ENCODE measurements around the gene MAP2K6.
A peak's percentile ranks its signal among the peaks of the same experiment; 100 is the strongest.

Gene MAP2K6

GRCh38 chr17:69535016-69535570 is 120.6 kb downstream of the MAP2K6 start:
- DNase-seq (ENCODE audit: low read depth): no peak

DNA sequence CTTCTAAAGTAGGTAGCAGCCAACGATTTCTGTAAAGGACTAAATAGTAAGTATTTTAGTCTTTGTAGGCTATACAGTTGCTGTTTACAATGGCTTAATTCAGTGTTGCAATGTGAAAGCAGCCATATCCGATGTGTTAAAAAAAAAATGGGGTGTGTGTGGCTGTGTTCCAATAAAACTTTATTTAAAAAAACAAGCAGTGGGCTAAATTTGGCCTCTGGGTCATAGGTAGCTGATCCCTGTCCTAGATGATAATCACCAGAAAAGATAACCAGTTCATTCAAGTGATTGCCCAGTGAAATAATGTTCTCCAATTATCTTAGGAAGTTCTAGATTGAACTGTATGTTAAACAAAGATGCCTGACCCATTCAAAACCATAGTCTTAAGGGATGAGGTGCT is 124.3 kb downstream of the MAP2K6 start:
- no peak for DNase-seq (ENCODE audit: low read depth)

DNA sequence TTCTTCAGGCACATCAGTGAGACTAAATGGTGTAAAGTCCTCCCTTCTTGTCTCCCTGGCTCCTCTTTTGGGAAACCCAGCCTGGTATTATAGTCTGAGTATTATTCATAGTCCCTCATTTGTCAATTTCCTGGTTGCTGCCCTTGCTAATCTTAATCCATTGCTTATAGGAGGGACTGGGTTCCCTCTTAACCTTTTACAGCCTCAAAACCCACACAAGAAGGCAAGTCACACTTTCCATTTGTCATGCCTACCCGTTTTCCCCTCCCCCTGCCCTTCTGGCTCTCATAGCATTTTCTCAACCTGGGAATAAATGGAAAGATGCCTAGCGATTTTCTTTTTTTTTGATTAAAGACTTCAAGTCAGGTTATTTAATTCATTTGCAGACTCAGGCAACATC is 124.8 kb downstream of the MAP2K6 start:
- DNase-seq (ENCODE audit: low read depth): no peak

DNA sequence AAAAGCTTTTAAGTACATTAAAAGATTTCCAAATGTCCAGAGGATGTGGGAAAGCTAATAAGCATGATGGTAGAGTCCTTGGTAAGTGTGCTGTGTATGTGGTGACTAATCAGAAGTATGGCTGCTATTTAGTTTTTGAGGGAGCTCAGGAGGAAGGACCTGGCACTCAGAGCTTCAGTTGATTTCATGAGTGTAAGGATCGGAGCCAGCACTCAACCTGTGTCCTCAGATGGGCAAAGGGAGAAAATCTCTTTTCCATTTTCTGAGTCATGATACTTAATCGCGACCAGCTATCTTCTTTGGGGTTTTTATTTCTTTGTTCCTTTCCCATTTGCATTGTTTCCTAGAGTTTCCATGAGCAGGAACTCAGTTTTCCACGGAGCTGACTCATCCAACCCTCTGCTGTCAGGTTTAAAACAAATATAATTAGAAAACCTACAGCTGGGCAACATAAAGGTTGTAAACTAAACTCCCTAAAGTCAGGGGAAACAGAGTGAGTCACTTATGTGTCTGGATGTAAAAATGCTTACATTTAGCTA is 125.4 kb downstream of the MAP2K6 start:
- peak; percentile 73 for DNase-seq (ENCODE audit: low read depth)

- peak; percentile 35 for DNase-seq (ENCODE audit: low read depth)
Measured at GRCh38 chr17:69540356-69540755, 125.9 kb downstream of the MAP2K6 start.

DNA sequence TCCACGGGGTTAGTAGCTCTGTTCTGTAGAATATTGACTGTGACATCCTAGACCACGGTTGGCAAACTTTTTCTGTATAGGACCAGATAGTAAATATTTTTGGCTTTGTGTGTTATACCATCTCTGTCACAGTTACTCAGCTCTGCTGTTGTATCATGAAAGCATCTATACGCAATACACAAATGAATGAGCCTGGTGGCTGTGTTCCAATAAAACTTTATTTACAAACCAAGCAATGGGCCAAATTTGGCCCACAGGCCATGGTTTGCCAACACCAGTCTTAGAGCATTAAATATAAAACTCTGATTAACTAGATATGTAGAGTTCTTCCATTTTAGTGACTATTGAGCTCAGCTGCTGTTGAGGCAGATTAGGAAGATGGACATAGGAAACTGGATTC is 132.7 kb downstream of the MAP2K6 start:
- no peak for DNase-seq (ENCODE audit: low read depth)

DNA sequence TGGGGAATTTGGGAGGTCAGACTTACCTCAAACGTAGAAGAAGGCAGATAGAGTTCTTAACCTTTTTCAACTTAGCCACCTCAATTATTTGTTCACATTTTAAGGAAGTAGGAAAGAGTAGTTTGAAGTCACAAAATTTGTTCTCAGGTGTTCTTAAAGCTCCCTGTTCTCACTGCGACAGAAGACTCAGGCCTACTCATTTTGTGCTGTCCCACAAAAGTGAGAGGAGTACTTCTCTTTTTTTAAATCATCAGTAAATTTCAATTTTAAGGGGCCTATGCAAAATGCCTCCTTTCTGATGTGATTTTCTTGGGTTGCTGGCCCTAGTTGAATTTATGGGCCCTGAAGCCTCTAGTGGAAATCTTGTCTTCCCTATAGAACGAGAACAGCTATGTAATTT is 133.4 kb downstream of the MAP2K6 start:
- DNase-seq (ENCODE audit: low read depth): no peak

DNA sequence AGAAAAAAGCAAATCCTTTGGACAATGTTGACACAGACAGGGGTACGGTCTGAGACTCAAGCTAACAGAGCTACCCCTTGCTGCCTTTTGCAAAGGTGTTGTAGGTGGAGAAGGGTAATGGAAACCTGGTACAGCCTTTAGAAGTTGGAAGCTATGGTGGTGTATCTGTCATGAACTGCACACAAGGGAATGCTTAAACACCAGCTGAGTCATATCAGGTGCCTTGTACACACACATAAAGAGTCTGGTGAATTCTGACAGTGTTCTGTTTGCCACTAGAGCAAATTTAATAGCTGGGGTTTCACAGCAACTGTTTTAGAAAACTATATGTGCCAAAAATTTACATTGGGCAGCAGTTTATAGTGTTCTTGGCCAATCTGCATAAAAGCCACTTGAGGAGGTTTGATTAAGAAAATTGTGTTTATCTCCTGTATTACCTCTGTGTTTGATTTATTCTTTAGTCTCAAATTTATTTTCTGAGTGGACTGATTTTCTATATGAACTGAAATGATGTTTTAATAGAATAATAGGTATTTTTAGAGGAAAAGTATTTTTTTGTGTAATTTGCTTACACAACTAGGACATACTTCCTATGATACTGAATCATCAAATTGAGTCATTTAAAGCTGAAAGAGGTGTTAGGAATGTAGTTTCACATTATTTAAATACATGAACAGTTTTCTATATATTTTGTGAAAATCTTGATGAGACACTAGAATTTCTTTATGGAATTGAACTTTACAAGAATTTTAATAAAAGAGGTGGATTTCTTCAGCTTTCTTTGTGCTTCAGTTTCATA is 136.9 kb downstream of the MAP2K6 start:
- peak; percentile 37 for DNase-seq (ENCODE audit: low read depth)

GRCh38 chr17:69552986-69553667 is 138.6 kb downstream of the MAP2K6 start:
- DNase-seq (ENCODE audit: low read depth): no peak

GRCh38 chr17:69555056-69555455 is 140.6 kb downstream of the MAP2K6 start:
- no peak for DNase-seq (ENCODE audit: low read depth)

GRCh38 chr17:69557339-69557738 is 142.8 kb downstream of the MAP2K6 start:
- no peak for DNase-seq (ENCODE audit: low read depth)

GRCh38 chr17:69558796-69559195 is 144.3 kb downstream of the MAP2K6 start:
- DNase-seq (ENCODE audit: low read depth): no peak

DNA sequence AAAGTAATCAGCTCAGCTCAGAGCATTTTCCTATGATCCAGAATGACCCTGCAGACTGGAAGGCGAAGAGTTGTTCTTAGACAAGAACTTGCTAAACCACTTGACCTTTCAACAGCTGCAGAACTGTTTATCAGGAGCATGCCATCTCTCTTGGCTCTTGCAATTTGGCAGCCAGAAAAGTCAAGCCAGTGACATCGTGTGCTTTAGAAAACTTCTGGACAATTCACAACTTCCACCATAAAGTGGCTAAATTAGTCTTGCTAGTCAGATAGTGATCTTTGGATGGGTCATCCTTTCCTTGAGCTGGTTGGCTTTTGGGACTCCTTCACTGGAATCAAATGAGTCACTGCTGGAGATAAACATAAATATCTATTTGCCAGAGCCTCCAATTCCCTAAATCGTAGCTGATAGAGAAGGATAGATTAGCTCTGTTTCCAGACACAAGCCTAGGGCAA is 146.5 kb downstream of the MAP2K6 start:
- peak; percentile 32 for DNase-seq (ENCODE audit: low read depth)

DNA sequence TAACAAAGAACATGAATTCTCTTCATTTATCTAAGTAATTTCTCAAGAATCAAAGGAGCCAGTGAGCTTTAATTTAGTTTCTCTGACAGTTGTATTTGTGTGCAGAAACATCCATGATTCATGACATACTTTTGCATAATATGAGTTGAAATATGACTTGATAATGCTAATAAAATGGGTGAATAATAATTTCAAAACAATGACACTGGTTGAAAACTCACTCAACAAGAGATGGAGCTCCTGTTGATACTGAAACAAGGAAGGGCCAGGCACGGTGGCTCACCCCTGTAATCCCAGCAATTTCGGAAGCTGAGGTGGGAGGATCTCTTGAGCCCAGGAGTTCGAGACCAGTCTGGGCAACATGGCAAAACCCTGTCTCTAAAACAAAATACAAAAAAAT is 147.0 kb downstream of the MAP2K6 start:
- DNase-seq (ENCODE audit: low read depth): no peak

GRCh38 chr17:69565447-69565846 is 150.9 kb downstream of the MAP2K6 start:
- DNase-seq (ENCODE audit: low read depth): no peak

- peak; percentile 29 for DNase-seq (ENCODE audit: low read depth)
Measured at GRCh38 chr17:69567130-69567529, 152.6 kb downstream of the MAP2K6 start.

GRCh38 chr17:69572747-69573146 is 158.2 kb downstream of the MAP2K6 start:
- no peak for DNase-seq (ENCODE audit: low read depth)

DNA sequence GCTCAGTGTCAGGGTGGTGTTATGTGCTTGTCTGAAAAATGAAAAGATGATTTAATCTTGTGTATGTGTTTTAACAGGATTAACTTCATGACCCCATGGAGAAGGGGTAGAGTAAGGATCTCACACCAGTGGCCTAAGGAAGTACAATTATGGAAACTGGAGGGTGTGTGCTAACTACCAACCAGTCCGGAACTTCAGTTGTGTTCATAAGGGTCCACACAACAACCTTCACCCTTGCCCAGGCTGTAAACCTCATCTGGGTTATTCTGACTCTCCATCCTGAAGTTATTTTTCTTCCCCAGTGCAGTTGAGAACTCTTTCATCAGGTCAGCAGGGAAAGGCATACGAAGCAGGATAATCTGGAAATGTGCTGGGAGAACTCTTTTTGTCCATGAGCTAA is 158.9 kb downstream of the MAP2K6 start:
- DNase-seq (ENCODE audit: low read depth): no peak

DNA sequence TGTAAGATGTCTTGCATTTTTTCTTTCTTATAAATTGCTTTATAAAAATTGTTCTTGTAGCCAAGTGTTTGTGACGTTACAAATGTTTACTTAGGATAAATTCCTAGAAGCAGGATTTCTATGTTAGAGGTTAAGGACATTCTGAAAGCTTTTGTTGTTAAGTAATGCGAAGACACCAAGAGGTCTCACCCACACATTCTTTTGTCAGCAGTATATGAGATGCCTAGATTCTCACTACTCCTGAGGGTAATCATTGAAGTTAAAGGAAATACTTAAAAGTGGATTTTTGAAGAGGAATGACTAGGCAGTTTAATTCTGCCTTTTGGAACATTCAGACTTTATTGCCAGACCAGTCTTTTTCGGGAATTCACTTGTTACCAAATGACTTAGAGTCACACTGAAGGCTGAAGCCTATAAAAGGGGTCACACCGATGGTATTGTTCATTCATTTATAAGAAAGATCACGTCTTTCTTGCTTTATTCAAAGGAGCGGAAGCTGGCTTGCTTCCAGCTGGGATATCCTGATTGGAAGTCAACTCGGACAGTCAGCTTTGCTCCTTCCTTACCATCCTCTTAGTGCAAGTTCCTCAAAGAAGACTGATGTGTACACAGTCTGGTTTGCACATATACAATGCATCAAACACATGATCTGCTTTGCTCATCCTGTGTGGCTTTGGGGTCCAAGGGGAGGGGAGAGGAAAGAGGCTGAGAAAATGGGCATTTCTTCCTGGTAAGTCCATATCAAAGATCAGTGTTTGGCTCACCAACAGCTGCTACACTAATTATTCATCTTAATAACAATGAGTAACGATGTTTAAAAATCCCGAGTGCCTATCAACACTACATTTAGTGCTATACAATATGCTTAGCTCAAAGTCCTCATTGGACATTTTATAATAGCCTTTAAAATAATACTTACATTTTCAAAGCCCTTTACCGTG is 160.0 kb downstream of the MAP2K6 start:
- peak; percentile 51 for DNase-seq (ENCODE audit: low read depth)

DNA sequence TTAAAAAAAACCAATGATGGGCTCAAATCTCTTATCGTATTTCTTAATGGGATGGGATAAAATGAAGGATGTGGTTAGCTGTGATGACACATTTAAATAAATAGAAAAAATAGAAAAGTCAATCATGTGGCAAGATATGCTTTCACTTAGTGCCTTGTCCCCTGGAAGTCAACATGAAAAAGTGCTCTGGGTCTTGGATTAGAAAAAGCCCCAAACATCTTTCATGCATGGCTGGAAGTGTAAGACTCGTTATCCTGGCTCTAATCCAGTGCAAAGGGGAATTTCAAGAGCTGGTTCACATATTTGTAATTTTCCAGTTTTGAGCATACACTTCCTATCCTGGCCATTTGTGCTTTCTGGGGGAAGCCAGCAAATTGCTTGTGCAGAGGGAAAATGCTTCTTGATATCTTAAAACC is 160.9 kb downstream of the MAP2K6 start:
- peak; percentile 92 for DNase-seq (ENCODE audit: low read depth)

DNA sequence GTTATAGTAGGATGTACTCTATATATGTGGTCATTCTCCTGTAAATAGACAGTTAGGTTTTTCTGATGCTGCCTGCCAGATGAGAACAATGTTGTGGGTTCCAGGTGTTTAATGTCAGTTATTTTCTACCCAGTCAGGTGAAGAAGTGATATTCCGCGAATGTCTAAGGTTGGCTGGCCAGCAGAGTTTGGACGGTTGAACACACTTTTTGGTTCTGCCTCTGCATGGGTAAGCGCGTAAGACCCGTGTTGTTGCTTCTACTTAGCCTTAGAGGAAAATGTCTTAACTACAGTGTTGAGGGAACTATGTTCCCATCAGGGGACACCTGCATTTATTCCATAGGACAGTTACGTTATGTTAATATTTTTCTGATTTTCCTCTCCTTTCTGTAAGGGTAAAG is 162.6 kb downstream of the MAP2K6 start:
- DNase-seq (ENCODE audit: low read depth): no peak
